NCI-H1930 (cell line): Measurements from ENCODE around the gene TADA2B.

Source experiments
- DNase-seq, 2 experiments: peaks; one replicate each; lab custom pipeline; 2025; lab: John Stamatoyannopoulos, UW

TADA2B gene, protein sequence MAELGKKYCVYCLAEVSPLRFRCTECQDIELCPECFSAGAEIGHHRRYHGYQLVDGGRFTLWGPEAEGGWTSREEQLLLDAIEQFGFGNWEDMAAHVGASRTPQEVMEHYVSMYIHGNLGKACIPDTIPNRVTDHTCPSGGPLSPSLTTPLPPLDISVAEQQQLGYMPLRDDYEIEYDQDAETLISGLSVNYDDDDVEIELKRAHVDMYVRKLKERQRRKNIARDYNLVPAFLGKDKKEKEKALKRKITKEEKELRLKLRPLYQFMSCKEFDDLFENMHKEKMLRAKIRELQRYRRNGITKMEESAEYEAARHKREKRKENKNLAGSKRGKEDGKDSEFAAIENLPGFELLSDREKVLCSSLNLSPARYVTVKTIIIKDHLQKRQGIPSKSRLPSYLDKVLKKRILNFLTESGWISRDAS

GRCh38 chr4:7043284-7044136, at the start of gene TADA2B:
TSS of gene TADA2B (plus strand) at chr4:7043372. CDS start at chr4:7043580, 208 bp downstream.
- no peak for DNase-seq

GRCh38 chr4:6996481-6996880, 46.7 kb upstream of the TADA2B start:
- no peak for DNase-seq

GRCh38 chr4:6999172-7000086, 43.7 kb upstream of the TADA2B start:
- no peak for DNase-seq

DNA sequence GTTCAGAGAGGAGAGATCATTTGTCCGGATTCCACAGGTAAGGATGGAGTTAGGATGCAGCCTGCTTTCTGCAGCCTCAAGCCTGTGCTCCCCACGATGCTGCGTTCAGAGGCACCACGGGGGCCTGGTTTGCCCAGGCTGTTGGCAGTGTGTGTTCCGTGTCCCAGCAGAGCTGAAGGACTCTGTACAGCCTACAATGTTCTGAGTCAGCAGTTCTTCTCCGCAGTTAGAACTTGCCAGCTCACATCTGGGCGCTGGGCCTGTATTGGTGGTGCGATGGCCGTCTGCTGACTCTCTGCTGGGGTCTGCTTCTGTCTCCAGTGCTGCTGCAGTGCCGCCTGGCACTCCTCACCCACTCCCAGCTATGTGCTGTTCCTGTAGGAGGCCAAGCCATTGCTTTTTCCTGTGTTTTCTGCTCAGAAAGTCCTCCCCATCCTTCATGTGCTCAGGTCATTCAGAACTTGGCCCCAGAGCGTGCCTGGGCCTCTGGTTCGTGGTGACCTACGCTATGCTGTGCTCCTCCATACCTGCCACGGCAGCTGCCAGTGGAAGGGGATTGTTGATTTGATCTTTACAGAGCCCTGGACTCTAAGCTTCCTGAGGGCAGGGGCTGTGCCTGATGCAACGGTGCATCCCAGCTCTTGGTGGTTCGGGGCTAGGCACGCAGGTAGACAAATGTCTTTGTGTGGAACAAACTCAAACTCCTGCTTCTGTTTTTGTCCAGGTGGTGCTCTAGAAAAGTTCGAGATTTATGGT, 42.6 kb upstream of the TADA2B start:
- no peak for DNase-seq

- DNase-seq: no peak
Measured at GRCh38 chr4:7001271-7001670, 41.9 kb upstream of the TADA2B start.

DNA sequence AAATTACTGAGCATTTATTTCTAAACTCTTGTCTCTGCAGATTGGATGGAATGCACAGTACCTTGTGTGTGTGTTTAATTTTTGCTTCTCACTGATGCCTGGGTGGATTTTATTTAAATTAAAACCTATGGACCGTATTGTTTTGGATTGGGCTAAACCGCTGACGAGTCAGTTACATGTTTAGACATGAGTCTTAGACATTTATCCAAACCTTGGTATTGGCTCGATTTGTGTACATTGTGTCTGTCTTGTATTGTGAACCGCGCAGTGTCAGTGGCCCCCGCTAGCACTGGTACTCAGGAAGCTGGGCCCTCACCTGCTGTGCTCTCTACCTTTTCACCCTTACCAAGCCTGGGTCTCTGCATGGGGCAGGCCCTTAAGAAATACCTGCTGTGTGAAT, 40.8 kb upstream of the TADA2B start:
- no peak for DNase-seq

DNA sequence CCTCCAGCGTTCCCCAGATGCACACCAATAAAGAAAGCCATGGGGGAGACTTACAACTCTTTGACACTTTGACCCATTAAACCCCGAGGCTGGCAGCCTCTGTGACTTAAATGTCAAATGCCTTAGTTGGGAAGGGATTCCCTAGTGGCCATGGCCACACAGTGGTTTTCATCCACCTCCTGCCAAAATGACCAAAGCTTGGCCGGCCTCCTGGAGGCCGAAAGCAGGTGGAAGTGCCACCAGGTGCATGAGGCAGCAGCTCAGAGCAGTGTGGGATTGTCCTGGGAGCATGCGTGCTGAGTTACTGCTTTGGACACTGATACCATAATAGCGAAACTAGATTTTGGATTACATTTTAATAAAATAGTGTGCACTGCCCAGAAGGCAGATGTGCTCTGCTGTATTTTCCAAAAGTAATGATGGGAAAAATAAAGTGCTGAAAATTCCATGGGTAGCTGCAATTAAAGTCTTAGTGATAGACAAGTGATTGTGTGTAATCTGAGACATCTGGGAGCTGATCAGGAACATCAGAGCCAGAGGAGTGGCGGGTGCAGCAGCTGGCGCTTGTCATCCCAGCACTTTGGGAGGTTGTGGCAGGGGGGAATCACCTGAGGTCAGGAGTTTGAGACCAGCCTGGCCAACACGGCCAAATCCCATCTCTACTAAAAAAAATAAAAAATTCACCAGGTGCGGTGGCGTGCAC, 39.8 kb upstream of the TADA2B start:
- no peak for DNase-seq

- no peak for DNase-seq
Measured at GRCh38 chr4:7003879-7004240, 39.3 kb upstream of the TADA2B start.

GRCh38 chr4:7004331-7004730, 38.8 kb upstream of the TADA2B start:
- DNase-seq: no peak

- no peak for DNase-seq
Measured at GRCh38 chr4:7005571-7005970, 37.6 kb upstream of the TADA2B start.

- no peak for DNase-seq
Measured at GRCh38 chr4:7006411-7006810, 36.8 kb upstream of the TADA2B start.

- no peak for DNase-seq
Measured at GRCh38 chr4:7007142-7007907, 35.8 kb upstream of the TADA2B start.

GRCh38 chr4:7007944-7008343, 35.2 kb upstream of the TADA2B start:
- no peak for DNase-seq

DNA sequence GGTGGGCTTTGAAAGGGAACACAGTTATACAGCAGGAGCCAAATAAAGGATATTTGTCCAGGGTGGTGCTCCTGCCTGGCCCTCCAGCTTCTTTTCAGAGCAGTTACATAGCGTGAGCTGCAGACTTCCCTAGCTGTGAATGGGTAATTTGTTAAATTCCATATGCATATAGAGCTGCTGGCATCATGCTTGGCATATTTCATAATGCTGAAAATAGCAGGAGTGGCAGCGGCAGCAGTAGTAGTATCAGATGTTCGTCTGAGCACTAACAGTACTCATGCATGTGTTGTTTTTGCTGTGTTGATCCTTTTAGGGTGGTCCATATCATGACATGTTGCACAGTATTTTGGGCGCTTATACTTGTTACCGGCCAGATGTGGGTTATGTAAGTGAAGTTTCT, 33.6 kb upstream of the TADA2B start:
- no peak for DNase-seq

DNA sequence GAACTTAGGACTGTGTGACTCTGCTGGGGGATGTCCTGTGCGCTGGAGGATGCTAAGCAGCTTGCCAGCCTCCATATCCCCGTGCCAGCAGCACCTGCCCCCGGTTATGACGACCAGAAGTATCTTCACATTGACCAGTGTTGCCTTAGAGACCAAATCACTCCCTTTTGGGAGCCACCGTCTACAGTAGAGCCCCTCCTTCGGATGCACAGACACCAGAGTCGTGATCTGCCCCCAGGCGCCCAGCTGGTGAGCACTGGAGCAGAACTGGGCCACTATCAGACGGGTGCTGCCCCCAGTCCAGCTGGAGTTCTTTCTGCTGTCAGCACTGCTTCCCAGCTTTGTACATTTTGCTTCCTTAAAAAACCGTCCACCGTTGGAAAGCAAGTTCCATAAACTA, 30.0 kb upstream of the TADA2B start:
- no peak for DNase-seq

- no peak for DNase-seq
Measured at GRCh38 chr4:7014815-7015214, 28.4 kb upstream of the TADA2B start.

DNA sequence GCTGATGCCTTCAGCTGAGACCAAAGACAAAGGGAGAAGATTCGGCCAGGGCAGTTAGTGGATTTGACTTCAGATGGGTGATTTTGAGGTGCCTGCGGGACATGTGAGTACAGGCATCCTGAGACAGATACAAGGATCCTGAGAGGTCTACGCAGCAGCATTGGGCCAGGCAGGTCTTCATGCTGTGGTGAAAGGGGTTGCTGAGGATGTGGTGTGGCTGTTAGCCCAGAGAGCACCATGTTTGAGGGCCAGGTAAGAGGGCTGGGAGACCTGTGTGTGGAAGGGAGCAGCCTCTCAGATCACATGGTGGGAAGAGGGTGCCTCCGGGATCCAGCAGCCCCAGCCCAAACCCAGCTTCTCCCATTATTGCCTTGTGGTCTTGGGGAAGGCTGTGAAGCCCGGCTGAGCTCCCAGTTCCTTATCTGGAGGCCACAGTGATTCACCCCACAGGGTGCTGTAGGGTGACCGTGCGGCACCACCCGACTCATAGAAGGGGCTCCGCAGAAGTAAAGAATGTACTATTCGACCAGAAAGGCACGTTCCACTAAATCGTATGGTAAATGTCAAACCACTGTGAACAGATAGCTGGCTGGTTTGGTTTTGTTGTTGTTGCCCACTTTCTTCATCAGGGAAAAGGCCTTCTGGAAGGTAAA, 27.7 kb upstream of the TADA2B start:
- no peak for DNase-seq

DNA sequence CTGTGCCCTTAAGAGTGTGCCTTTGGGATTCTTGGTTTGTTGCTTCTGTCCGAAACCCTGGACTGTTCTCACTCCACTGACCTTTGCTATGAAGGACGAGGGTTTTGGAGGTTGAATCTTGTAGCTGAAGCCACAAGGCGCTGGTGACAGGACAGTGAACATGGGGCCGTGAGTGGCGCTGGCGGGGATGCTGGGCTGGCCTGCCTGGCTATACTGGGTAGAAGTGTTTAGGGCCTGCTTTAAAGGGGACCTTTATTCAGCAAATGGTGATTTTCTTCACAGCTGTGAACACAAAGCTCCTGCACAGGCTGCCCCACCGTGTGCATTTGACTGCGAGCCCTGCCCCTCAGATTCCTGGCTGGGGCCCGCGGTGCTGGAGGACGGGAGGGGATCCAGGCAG, 27.1 kb upstream of the TADA2B start:
- DNase-seq: no peak

- DNase-seq: no peak
Measured at GRCh38 chr4:7016512-7016911, 26.7 kb upstream of the TADA2B start.
